Endothelial cell of umbilical vein (primary cell): ENCODE results near the gene MED1. TPM values are rescaled to one million over a fixed set of nuclear protein-coding genes. Genes with fewer than 3 reads are reported as not detected.

Experiments used
- BruUV-seq: library from RNA; stranded (reverse); fragments of 400-500 nt; replicated peaks from 2 replicates; lab custom pipeline; 2021; lab: Mats Ljungman, UMichigan
- CTCF ChIA-PET: fragments of 300-600, 350-600 bp; sonication (Branson Sonifier 250); formaldehyde crosslinking; loops from one replicate; lab custom pipeline; 2021; ENCODE audit warnings: antibody characterized with exemption, inconsistent platforms; lab: Charles Lee
- POLR2A ChIA-PET: fragments of 300-600, 350-600 bp; sonication (Branson Sonifier 250); formaldehyde crosslinking; loops from one replicate; lab custom pipeline; 2021; ENCODE audit warnings: antibody characterized with exemption, inconsistent platforms; lab: Charles Lee
- DNase-seq: peaks from one replicate; pipeline ENCODE4 v3.0.0-alpha.2; 2011; ENCODE audit warnings: low read depth, low spot score
- FAIRE-seq: peaks from 2 replicates; lab custom pipeline; 2011; peaks lifted over from hg19 to GRCh38; lab: Jason Lieb, UNC
- H2AFZ ChIP-seq: 2 replicates; pipeline ENCODE4 v1.6.0; 2012; ENCODE audit warnings: low read depth, low read length, control low read depth, inconsistent platforms
- H3K27ac ChIP-seq: 2 replicates; pipeline ENCODE4 v1.5.1; 2011; ENCODE audit warnings: low read depth, mild to moderate bottlenecking, control low read depth, low read length, moderate library complexity; ENCODE audit not compliant: insufficient read depth
- H3K27me3 ChIP-seq, 2 experiments: 2 replicates each; pipeline versions ENCODE4 v1.6.0 to v1.6.1; 2011; ENCODE audit warnings: low read length in 2 of 2, mixed read lengths in 1 of 2; ENCODE audit not compliant: control insufficient read depth in 2 of 2, insufficient read depth in 2 of 2
- H3K36me3 ChIP-seq, 2 experiments: 2 replicates in 1 of 2; 3 replicates in 1 of 2; pipeline ENCODE4 v1.5.1; 2011; ENCODE audit warnings: low read length in 2 of 2, mild to moderate bottlenecking in 1 of 2, moderate library complexity in 1 of 2; ENCODE audit not compliant: control insufficient read depth in 2 of 2, insufficient read depth in 2 of 2; ENCODE audit errors: extremely low read depth in 1 of 2
- H3K4me1 ChIP-seq: 3 replicates; pipeline ENCODE4 v1.5.1; 2011; ENCODE audit warnings: mild to moderate bottlenecking, low read length; ENCODE audit not compliant: control insufficient read depth, insufficient read depth; ENCODE audit errors: extremely low read depth
- H3K4me2 ChIP-seq: 2 replicates; pipeline ENCODE4 v1.6.1; 2011; ENCODE audit warnings: low read length, control low read depth, mixed read lengths; ENCODE audit not compliant: insufficient read depth
- H3K4me3 ChIP-seq, 3 experiments: fragments of 200-600 bp in 1 of 3; sonication (generic), shearing (Covaris generic) in 1 of 3; replicated peaks in 1 of 3; 2 replicates each; pipeline ENCODE4 v1.5.1; 2011 to 2016; ENCODE audit warnings: control low read depth in 3 of 3, low read length in 3 of 3, mild to moderate bottlenecking in 2 of 3, inconsistent platforms in 1 of 3, low read depth in 1 of 3, moderate library complexity in 1 of 3; ENCODE audit not compliant: insufficient read depth in 1 of 3
- H3K79me2 ChIP-seq: 2 replicates; pipeline ENCODE4 v1.6.0; 2012; ENCODE audit warnings: low read length, inconsistent platforms; ENCODE audit not compliant: control insufficient read depth, insufficient read depth
- H3K9ac ChIP-seq: replicated peaks from 2 replicates; pipeline ENCODE3; 2011; ENCODE audit warnings: low read length, control low read depth; ENCODE audit not compliant: insufficient read depth; ENCODE audit errors: extremely low read depth
- H3K9me1 ChIP-seq: replicated peaks from 3 replicates; pipeline ENCODE4 v1.6.0; 2011; ENCODE audit warnings: mild to moderate bottlenecking, low read length; ENCODE audit not compliant: control insufficient read depth, insufficient read depth; ENCODE audit errors: extremely low read depth
- H3K9me3 ChIP-seq: replicated peaks from 2 replicates; pipeline ENCODE4 v1.5.1; 2012; ENCODE audit warnings: low read length, inconsistent platforms; ENCODE audit not compliant: control insufficient read depth, insufficient read depth
- H4K20me1 ChIP-seq: replicated peaks from 2 replicates; pipeline ENCODE3; 2011; ENCODE audit warnings: mild to moderate bottlenecking, low read length; ENCODE audit not compliant: control insufficient read depth, insufficient read depth; ENCODE audit errors: extremely low read depth
- EZH2 ChIP-seq: IDR thresholded peaks from 2 replicates; pipeline ENCODE4 v1.6.1; 2012; ENCODE audit warnings: borderline replicate concordance, low read depth, mild to moderate bottlenecking, moderate library complexity, low read length, inconsistent platforms; ENCODE audit not compliant: severe bottlenecking
- FOS ChIP-seq: IDR thresholded peaks from 2 replicates; pipeline ENCODE4 v1.6.1; 2011; ENCODE audit warnings: mild to moderate bottlenecking, low read length, moderate library complexity, borderline replicate concordance; ENCODE audit not compliant: insufficient read depth
- GATA2 ChIP-seq: IDR thresholded peaks from 2 replicates; pipeline ENCODE4 v1.7.0; 2011; ENCODE audit warnings: low read depth, mild to moderate bottlenecking, moderate library complexity, mixed read lengths, low read length; ENCODE audit not compliant: insufficient read length, insufficient read depth
- JUN ChIP-seq: IDR thresholded peaks from 2 replicates; pipeline ENCODE4 v1.6.1; 2011; ENCODE audit warnings: borderline replicate concordance, low read depth; ENCODE audit not compliant: insufficient read length, insufficient read depth
- MYC ChIP-seq: IDR thresholded peaks from one replicate; pipeline ENCODE4 v1.6.1; 2011; ENCODE audit warnings: mild to moderate bottlenecking, low read depth, low read length
- POLR2A ChIP-seq: IDR thresholded peaks from 2 replicates; pipeline ENCODE4 v1.6.1; 2012; ENCODE audit warnings: low read depth, mild to moderate bottlenecking, control low read depth, low read length
- POLR2AphosphoS5 ChIP-seq: IDR thresholded peaks from 2 replicates; pipeline ENCODE4 v1.6.1; 2012; ENCODE audit warnings: low read depth, mild to moderate bottlenecking, control low read depth, low read length, moderate library complexity; ENCODE audit not compliant: insufficient read depth
- dilution Hi-C: fragments of 300-500 bp; cut with MboI; formaldehyde crosslinking; loops from one replicate; pipeline ENCODE4 v1.15.0; 2019; ENCODE audit warnings: low sequenced_read_pairs; ENCODE audit not compliant: extremely low pct_ligation_motif_present
- intact Hi-C: fragments of 100-400 bp; cut with micrococcal nuclease; formaldehyde crosslinking; loops from one replicate; pipeline ENCODE4 v1.10.0; 2022
- polyA plus RNA-seq, 4 experiments: library from polyadenylated mRNA; depleted of rRNA in 3 of 4; stranded (reverse) in 3 of 4; unstranded in 1 of 4; fragments of >200 nt; gene quantifications; 2 replicates each; pipeline versions ENCODE4 v1.2.1 to v1.2.3, GENCODE V29; 2011 to 2012; ENCODE audit warnings: missing spikeins in 1 of 4
- total RNA-seq: library from RNA; stranded (reverse); gene quantifications from 2 replicates; pipeline ENCODE4 v1.2.3, GENCODE V29; 2021
- TF ChIP-seq, protein P1 (sequence below), 2 donors: IDR thresholded peaks; 1 replicate in 1 of 2; 2 replicates in 1 of 2; pipeline ENCODE4 v1.5.1; 2011; ENCODE audit warnings: low read length in 2 of 2, mild to moderate bottlenecking in 2 of 2, moderate library complexity in 2 of 2, control low read depth in 1 of 2, inconsistent platforms in 1 of 2, low read depth in 1 of 2; ENCODE audit not compliant: insufficient read depth in 1 of 2; ENCODE audit errors: extremely low read depth in 1 of 2
- TF ChIP-seq, protein P2 (sequence below): IDR thresholded peaks from 2 replicates; pipeline ENCODE4 v1.6.1; 2011; ENCODE audit not compliant: insufficient read depth, insufficient read length

The MED1 gene
- total and polyA plus RNA-seq, 2 donors (not counting 3 experiments of a cell fraction or from before 2014, with no cell fraction given) = 19.8 to 46.2 TPM

DNA sequence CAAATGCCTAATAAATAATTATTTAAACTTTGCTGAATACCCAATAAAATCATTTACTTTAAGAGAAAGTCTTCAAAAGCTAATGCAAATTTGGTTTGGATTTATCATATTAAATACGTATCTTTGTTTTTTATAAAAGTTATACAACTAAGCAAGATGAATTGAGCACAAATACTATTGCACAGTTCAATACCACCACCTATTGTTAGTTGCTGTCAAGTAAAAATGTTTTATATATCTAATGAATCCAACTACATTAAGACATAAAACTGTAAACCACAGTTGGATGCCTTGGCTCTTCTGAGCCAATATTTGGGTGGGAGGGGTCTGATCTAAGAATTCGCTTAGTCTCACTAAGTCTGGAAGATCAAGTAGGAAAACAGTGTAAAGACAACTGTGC is 57.3 kb downstream of the MED1 start:
- no peak overlapping the region for H3K4me3 ChIP-seq
- no peak overlapping the region for H3K27ac ChIP-seq
- dilution Hi-C loops (no loop called here), intact Hi-C loops (loop anchor here (10.0 kb wide), 1 partner anchor 1859 kb away; no protein-coding TSS in a partner anchor)
- ChIA-PET CTCF (interaction anchor here (1.4 kb wide), 1 partner anchor 150 kb away, joined by 7 read pairs; no protein-coding TSS in a partner anchor), POLR2A (no interaction called here)
- no TSS peak for BruUV-seq
- no peaks in the 10 kb centered on the region for H3K9me1 ChIP-seq
- no peaks in the 10 kb centered on the region for H3K27me3 ChIP-seq
- no peaks in the 10 kb centered on the region for H3K4me1 ChIP-seq
- no peak overlapping the region for H2AFZ ChIP-seq
- no peak overlapping the region for H3K9ac ChIP-seq
- FAIRE-seq = no peak
- H3K4me2 ChIP-seq = no peak overlapping the region
- H3K79me2 ChIP-seq = no peaks in the 10 kb centered on the region
- H4K20me1 ChIP-seq = peaks cover 3% of the 10 kb centered on the region
- TF ChIP-seq, protein P1, sequence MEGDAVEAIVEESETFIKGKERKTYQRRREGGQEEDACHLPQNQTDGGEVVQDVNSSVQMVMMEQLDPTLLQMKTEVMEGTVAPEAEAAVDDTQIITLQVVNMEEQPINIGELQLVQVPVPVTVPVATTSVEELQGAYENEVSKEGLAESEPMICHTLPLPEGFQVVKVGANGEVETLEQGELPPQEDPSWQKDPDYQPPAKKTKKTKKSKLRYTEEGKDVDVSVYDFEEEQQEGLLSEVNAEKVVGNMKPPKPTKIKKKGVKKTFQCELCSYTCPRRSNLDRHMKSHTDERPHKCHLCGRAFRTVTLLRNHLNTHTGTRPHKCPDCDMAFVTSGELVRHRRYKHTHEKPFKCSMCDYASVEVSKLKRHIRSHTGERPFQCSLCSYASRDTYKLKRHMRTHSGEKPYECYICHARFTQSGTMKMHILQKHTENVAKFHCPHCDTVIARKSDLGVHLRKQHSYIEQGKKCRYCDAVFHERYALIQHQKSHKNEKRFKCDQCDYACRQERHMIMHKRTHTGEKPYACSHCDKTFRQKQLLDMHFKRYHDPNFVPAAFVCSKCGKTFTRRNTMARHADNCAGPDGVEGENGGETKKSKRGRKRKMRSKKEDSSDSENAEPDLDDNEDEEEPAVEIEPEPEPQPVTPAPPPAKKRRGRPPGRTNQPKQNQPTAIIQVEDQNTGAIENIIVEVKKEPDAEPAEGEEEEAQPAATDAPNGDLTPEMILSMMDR (IDR thresholded peaks at IDR 0.05; ENCODE audit: extremely low read depth in 1 of 2, insufficient read depth in 1 of 2, low read depth in 1 of 2, low read length in 2 of 2) = no peak
- TF ChIP-seq, protein P2, sequence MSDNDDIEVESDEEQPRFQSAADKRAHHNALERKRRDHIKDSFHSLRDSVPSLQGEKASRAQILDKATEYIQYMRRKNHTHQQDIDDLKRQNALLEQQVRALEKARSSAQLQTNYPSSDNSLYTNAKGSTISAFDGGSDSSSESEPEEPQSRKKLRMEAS = no peak
- TF ChIP-seq MYC (no peak), GATA2 (no peak), EZH2 (no peak), JUN (no peak), POLR2A (no peak), FOS (no peak), POLR2AphosphoS5 (no peak)
- no peaks in the 10 kb centered on the region for H3K36me3 ChIP-seq
- H3K9me3 ChIP-seq = no peaks in the 10 kb centered on the region
- DNase-seq = peak; percentile 11
